GM06990 (cell line): Measurements from ENCODE around the gene JAG1.

Experiments used
- DNase-seq: peaks from one replicate; pipeline ENCODE4 v3.0.0-alpha.2; 2011; ENCODE audit not compliant: insufficient read length; ENCODE audit errors: extremely low read depth
- H3K27me3 ChIP-seq: replicated peaks from 2 replicates; pipeline ENCODE4 v1.6.0; 2011; ENCODE audit warnings: low read length; ENCODE audit not compliant: control insufficient read depth, insufficient read depth
- H3K36me3 ChIP-seq: 2 replicates; pipeline ENCODE4 v1.5.1; 2011; ENCODE audit warnings: low read length; ENCODE audit not compliant: control insufficient read depth, insufficient read depth
- H3K4me3 ChIP-seq: replicated peaks from 2 replicates; pipeline ENCODE4 v1.5.1; 2011; ENCODE audit warnings: low read depth, mild to moderate bottlenecking, control low read depth, low read length
- CTCF ChIP-seq: IDR thresholded peaks from 2 replicates; pipeline ENCODE4 v1.5.1; 2011; ENCODE audit warnings: low read length, control low read depth, mild to moderate bottlenecking, inconsistent platforms; ENCODE audit not compliant: insufficient read depth, poor library complexity, severe bottlenecking

Gene JAG1

GRCh38 chr20:10653599-10654249 lies 20.1 kb downstream of the JAG1 start:
- no peak for DNase-seq
- no peaks in the 10 kb centered on the region for H3K36me3 ChIP-seq

GRCh38 chr20:10652660-10653261 lies 21.0 kb downstream of the JAG1 start:
- no peaks in the 10 kb centered on the region for H3K36me3 ChIP-seq
- no peak overlapping the region for H3K4me3 ChIP-seq
- DNase-seq, result no peak
- H3K27me3 ChIP-seq, result no peaks in the 10 kb centered on the region; the same call in 1 of the 2 replicates
- no peak for TF ChIP-seq CTCF

More at GRCh38 chr20:10653599-10654249, 20.1 kb downstream of the JAG1 start:
- TF ChIP-seq CTCF, result no peak
- Histone ChIP-seq H3K4me3 (no peak overlapping the region), H3K27me3 (no peaks in the 10 kb centered on the region)

GRCh38 chr20:10652185-10652584 lies 21.6 kb downstream of the JAG1 start:
- no peak for TF ChIP-seq CTCF
- Histone ChIP-seq H3K36me3 (no peaks in the 10 kb centered on the region), H3K4me3 (no peak overlapping the region), H3K27me3 (no peaks in the 10 kb centered on the region; the same call in 1 of the 2 replicates)
- no peak for DNase-seq

- Histone ChIP-seq H3K4me3 (no peak overlapping the region), H3K36me3 (no peaks in the 10 kb centered on the region), H3K27me3 (no peaks in the 10 kb centered on the region; the same call in 1 of the 2 replicates)
- no peak for DNase-seq
- TF ChIP-seq CTCF, result no peak
Observed at GRCh38 chr20:10651227-10651990, 22.4 kb downstream of the JAG1 start.

GRCh38 chr20:10649797-10650160 lies 24.0 kb downstream of the JAG1 start:
- Histone ChIP-seq H3K36me3 (no peaks in the 10 kb centered on the region), H3K4me3 (no peak overlapping the region), H3K27me3 (no peaks in the 10 kb centered on the region; the same call in 1 of the 2 replicates)
- no peak for TF ChIP-seq CTCF
- no peak for DNase-seq
